Lower leg skin (tissue), 4 donors: Measurements from ENCODE around the gene RNF151. TPM values are rescaled to one million over a fixed set of nuclear protein-coding genes. Genes with fewer than 3 reads are reported as not detected.

Source experiments
- DNase-seq, 2 donors: peaks; one replicate each; pipeline ENCODE4 v3.0.0-alpha.2; 2019; ENCODE audit warnings: low spot score in 2 of 2
- H3K4me3 ChIP-seq: fragments of 200-600 bp; sonication (generic); 2 replicates; pipeline ENCODE4 v1.5.1; 2017; ENCODE audit warnings: mild to moderate bottlenecking, low read depth; ENCODE audit not compliant: poor library complexity, severe bottlenecking
- CTCF ChIP-seq, 3 donors: fragments of 450-650 bp; IDR thresholded peaks; one replicate each; pipeline ENCODE4 v1.5.1; 2016; ENCODE audit warnings: antibody characterized with exemption in 3 of 3, mild to moderate bottlenecking in 3 of 3, moderate library complexity in 2 of 3
- POLR2A ChIP-seq, 2 donors: fragments of 450-650 bp; IDR thresholded peaks; one replicate each; pipeline ENCODE4 v1.6.1; 2016 to 2017; ENCODE audit warnings: antibody characterized with exemption in 2 of 2, mild to moderate bottlenecking in 1 of 2, moderate library complexity in 1 of 2
- WGBS, 2 donors: methylation state at CpG; one replicate each; pipeline ENCODE4 v1.1.5; 2018; 5-methylcytosine and 5-hydroxymethylcytosine counted together
- intact Hi-C: fragments of 100-400 bp; cut with DNase I; formaldehyde crosslinking; loops from one replicate; pipeline ENCODE4 v1.15.0; 2023; ENCODE audit warnings: low total_unique reads
- total RNA-seq, 4 donors: library from RNA; depleted of rRNA; stranded (reverse); fragments of >200 nt; gene quantifications; one replicate each; pipeline ENCODE4 v1.1.0, GENCODE V29; 2016

The RNF151 gene
- total RNA-seq, 4 donors from 2014 or later = not detected

- intact Hi-C loops = no loop called here
- peak overlapping the region; percentile 57 for H3K4me3 ChIP-seq
- TF ChIP-seq CTCF (IDR thresholded peaks at IDR 0.05) (no peak), POLR2A (IDR thresholded peaks at IDR 0.05) (no peak)
Observed at GRCh38 chr16:1982991-1983543, 16.4 kb downstream of the RNF151 start.

DNA sequence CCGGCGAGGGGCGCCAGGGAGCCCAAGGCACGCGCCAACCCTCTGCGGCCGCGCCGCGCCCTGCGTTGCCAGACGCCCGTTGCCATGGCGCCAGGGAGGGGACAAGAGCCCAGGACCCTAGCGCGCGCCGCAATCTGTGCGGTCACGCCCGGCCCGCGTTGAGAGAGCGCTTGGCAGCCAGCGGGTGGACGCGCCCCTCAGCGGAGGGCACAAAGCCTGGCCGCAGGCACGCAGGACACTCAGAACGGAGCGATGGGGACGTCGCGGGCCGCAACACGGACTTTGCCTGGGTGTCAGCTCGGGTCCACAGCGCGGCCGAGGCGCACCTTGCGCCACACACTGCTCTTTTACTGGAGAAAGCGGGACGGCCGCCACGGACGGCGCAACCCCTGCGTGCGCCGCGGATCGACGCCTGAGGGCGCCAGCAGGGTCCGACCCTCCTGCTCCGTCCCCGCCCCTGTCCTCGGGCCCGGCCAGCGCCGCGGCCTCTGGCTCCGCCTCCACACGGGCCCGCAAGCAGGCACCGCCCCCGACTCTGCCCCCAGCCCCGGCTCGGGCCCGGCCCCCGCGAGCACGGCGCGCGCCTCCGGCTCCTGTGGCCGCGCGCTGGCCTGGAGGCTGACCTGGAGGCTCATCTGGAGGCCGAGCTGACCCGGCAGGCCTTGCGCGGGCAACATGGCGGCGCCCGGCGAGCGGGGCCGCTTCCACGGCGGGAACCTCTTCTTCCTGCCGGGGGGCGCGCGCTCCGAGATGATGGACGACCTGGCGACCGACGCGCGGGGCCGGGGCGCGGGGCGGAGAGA is 17.1 kb downstream of the RNF151 start, which contains the start of gene GFER:
TSS of gene GFER (plus strand) at position 650 of the 803 bp plus-strand sequence. CDS start at position 676, 26 bp downstream.
- peak within 1 kb of the TSS; percentile 57 for H3K4me3 ChIP-seq
- DNase-seq = peak; percentile 77 to 96
- no peak for TF ChIP-seq CTCF (IDR thresholded peaks at IDR 0.05)
- TF ChIP-seq POLR2A (IDR thresholded peaks at IDR 0.05) = no peak
- intact Hi-C loops = no loop called here
- 0 to 1% methylated on average over 44 to 53 of the region's 109 CpGs for WGBS, 2 donors

More at GRCh38 chr16:1982991-1983543, 16.4 kb downstream of the RNF151 start:
- DNase-seq = no peak
- 26 to 32% methylated on average over 19 of the region's 19 CpGs for WGBS, 2 donors

- DNase-seq = no peak
- no peak for TF ChIP-seq CTCF (IDR thresholded peaks at IDR 0.05)
- no peak for TF ChIP-seq POLR2A (IDR thresholded peaks at IDR 0.05)
- H3K4me3 ChIP-seq = peak overlapping the region; percentile 57
- 13 to 16% methylated on average over 24 to 37 of the region's 58 CpGs for WGBS, 2 donors
- intact Hi-C loops = no loop called here
Observed at GRCh38 chr16:1984347-1985225, 17.9 kb downstream of the RNF151 start.

- intact Hi-C loops = no loop called here
- 62 to 75% methylated on average over 10 to 13 of the region's 14 CpGs for WGBS, 2 donors
- no peak overlapping the region for H3K4me3 ChIP-seq
- DNase-seq = no peak
- TF ChIP-seq CTCF (IDR thresholded peaks at IDR 0.05) = no peak
- no peak for TF ChIP-seq POLR2A (IDR thresholded peaks at IDR 0.05)
Observed at GRCh38 chr16:1985466-1986150, 19.0 kb downstream of the RNF151 start.

- TF ChIP-seq CTCF (IDR thresholded peaks at IDR 0.05) (no peak), POLR2A (IDR thresholded peaks at IDR 0.05) (no peak)
- 89 to 93% methylated on average over 10 of the region's 10 CpGs for WGBS, 2 donors
- DNase-seq = no peak
Observed at GRCh38 chr16:1987198-1987597, 20.5 kb downstream of the RNF151 start.

More at GRCh38 chr16:1987198-1987597, 20.5 kb downstream of the RNF151 start:
- no peak overlapping the region for H3K4me3 ChIP-seq
- intact Hi-C loops = no loop called here
